K562 (cell line): Measurements from ENCODE around the gene ADCY1.

Experiments
- RBM25 ChIP-seq: fragments of 200-400 bp; formaldehyde crosslinking; IDR thresholded peaks from 2 replicates; pipeline ENCODE4 v1.6.1; 2018; ENCODE audit warnings: low read length, low read depth, moderate library complexity; ENCODE audit not compliant: severe bottlenecking
- SMAD2 ChIP-seq: fragments of 150-350 bp; IDR thresholded peaks from 2 replicates; pipeline ENCODE4 v1.6.1; 2014; ENCODE audit warnings: low read depth, mild to moderate bottlenecking, low read length
- ZNF140 ChIP-seq: fragments of 250-450 bp; sonication (Bioruptor Pico); IDR thresholded peaks from 2 replicates; pipeline ENCODE4 v1.8.0; 2021; ENCODE audit warnings: moderate library complexity, mild to moderate bottlenecking, inconsistent platforms

DNA sequence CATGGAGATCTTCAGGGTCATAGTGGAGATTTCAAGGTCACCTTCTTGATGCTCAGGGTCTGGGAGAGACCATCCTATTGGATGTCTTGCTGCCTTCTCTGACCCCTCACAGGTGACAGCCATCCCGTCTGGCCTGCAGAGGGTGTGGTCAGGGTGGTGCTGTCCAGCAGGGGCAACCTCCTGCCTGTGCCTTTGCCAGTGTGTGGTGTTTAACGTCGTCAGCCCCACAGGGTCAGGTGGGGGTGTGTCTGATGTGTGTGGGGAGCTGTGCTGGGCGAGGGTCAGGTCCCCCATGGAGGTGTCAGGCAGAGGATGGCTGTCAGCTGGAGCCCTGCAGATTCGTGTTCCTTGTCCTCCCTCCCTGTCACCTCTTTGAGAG lies 16.5 kb downstream of the ADCY1 start:
- TF ChIP-seq ZNF140 (CRISPR knock-in tag), result no peak
- TF ChIP-seq SMAD2, result no peak
- TF ChIP-seq RBM25, result no peak
